Osteoblast (primary cell): Measurements from ENCODE around the gene HDAC9. TPM values are rescaled to one million over a fixed set of nuclear protein-coding genes. Genes with fewer than 3 reads are reported as not detected.
A peak's percentile ranks its signal among the peaks of the same experiment; 100 is the strongest.

Source experiments
- DNase-seq: peaks from one replicate; pipeline ENCODE4 v3.0.0; 2011; ENCODE audit warnings: low spot score, mixed read lengths; ENCODE audit not compliant: insufficient read length; ENCODE audit errors: missing footprints
- H2AFZ ChIP-seq: 2 replicates; pipeline ENCODE4 v1.6.0; 2011; ENCODE audit warnings: mild to moderate bottlenecking, low read length
- H3K27ac ChIP-seq: 2 replicates; pipeline ENCODE4 v1.5.1; 2011; ENCODE audit warnings: mild to moderate bottlenecking, low read depth, low read length, moderate library complexity
- H3K27me3 ChIP-seq: 2 replicates; pipeline ENCODE4 v1.6.0; 2012; ENCODE audit warnings: mild to moderate bottlenecking, control low read depth, inconsistent platforms, low read length, moderate library complexity; ENCODE audit not compliant: insufficient read depth
- H3K36me3 ChIP-seq: 2 replicates; pipeline ENCODE4 v1.5.1; 2011; ENCODE audit warnings: mild to moderate bottlenecking, low read length, control low read depth, moderate library complexity; ENCODE audit not compliant: insufficient read depth
- H3K4me1 ChIP-seq: 2 replicates; pipeline ENCODE4 v1.5.1; 2011; ENCODE audit warnings: mild to moderate bottlenecking, low read length, control low read depth, moderate library complexity; ENCODE audit not compliant: insufficient read depth
- H3K4me2 ChIP-seq: 2 replicates; pipeline ENCODE4 v1.6.0; 2011; ENCODE audit warnings: mild to moderate bottlenecking, low read length; ENCODE audit not compliant: insufficient read depth
- H3K4me3 ChIP-seq: fragments of 200-600 bp; sonication (generic); 3 replicates; pipeline ENCODE4 v1.5.1; 2012; ENCODE audit warnings: mild to moderate bottlenecking, low read length, inconsistent platforms; ENCODE audit not compliant: insufficient read depth
- H3K79me2 ChIP-seq: 2 replicates; pipeline ENCODE4 v1.6.0; 2012; ENCODE audit warnings: mild to moderate bottlenecking, low read length, control low read depth, inconsistent platforms; ENCODE audit not compliant: insufficient read depth
- H3K9me3 ChIP-seq: 2 replicates; pipeline ENCODE4 v1.5.1; 2011; ENCODE audit warnings: low read depth, low read length, control low read depth
- H4K20me1 ChIP-seq: 2 replicates; pipeline ENCODE4 v1.6.0; 2012; ENCODE audit warnings: mild to moderate bottlenecking, low read length, control low read depth; ENCODE audit not compliant: insufficient read depth
- CTCF ChIP-seq: IDR thresholded peaks from 2 replicates; pipeline ENCODE4 v1.5.1; 2011; ENCODE audit warnings: mild to moderate bottlenecking, low read depth, low read length, moderate library complexity; ENCODE audit errors: extremely low read depth
- total RNA-seq: library from RNA; depleted of rRNA; stranded (reverse); fragments of >200 nt; gene quantifications from 2 replicates; pipeline ENCODE4 v1.2.3, GENCODE V29; 2012

HDAC9 gene
- total RNA-seq, 1 donor: 21.7 TPM

- H3K27me3 ChIP-seq: no peaks in the 10 kb centered on the region
- no peak overlapping the region for H2AFZ ChIP-seq
- DNase-seq: no peak
- H4K20me1 ChIP-seq: no peaks in the 10 kb centered on the region
- no peak overlapping the region for H3K4me3 ChIP-seq
- peaks cover 3% of the 10 kb centered on the region for H3K79me2 ChIP-seq
- no peaks in the 10 kb centered on the region for H3K9me3 ChIP-seq
- H3K36me3 ChIP-seq: no peaks in the 10 kb centered on the region
- H3K4me2 ChIP-seq: no peak overlapping the region
- H3K4me1 ChIP-seq: peaks cover 3% of the 10 kb centered on the region
- H3K27ac ChIP-seq: no peak overlapping the region
- TF ChIP-seq CTCF: no peak
Measured at GRCh38 chr7:18547509-18548187, 52.1 kb downstream of the HDAC9 start.

GRCh38 chr7:18548534-18548933 is 53.0 kb downstream of the HDAC9 start:
- no peak for DNase-seq
- no peaks in the 10 kb centered on the region for H3K36me3 ChIP-seq
- H3K27me3 ChIP-seq: no peaks in the 10 kb centered on the region
- H3K9me3 ChIP-seq: no peaks in the 10 kb centered on the region
- H3K4me2 ChIP-seq: no peak overlapping the region
- no peak overlapping the region for H2AFZ ChIP-seq
- H3K79me2 ChIP-seq: peaks cover 3% of the 10 kb centered on the region
- no peak overlapping the region for H3K4me3 ChIP-seq
- TF ChIP-seq CTCF: no peak
- no peaks in the 10 kb centered on the region for H4K20me1 ChIP-seq
- peaks cover 12% of the 10 kb centered on the region for H3K4me1 ChIP-seq
- no peak overlapping the region for H3K27ac ChIP-seq

- no peak for TF ChIP-seq CTCF
- no peak overlapping the region for H3K27ac ChIP-seq
- H3K4me3 ChIP-seq: no peak overlapping the region
- no peaks in the 10 kb centered on the region for H3K27me3 ChIP-seq
- no peak overlapping the region for H3K4me2 ChIP-seq
- no peaks in the 10 kb centered on the region for H4K20me1 ChIP-seq
- peaks cover 2% of the 10 kb centered on the region for H3K79me2 ChIP-seq
- H2AFZ ChIP-seq: no peak overlapping the region
- DNase-seq: no peak
- no peaks in the 10 kb centered on the region for H3K36me3 ChIP-seq
- peaks cover 23% of the 10 kb centered on the region for H3K4me1 ChIP-seq
- H3K9me3 ChIP-seq: no peaks in the 10 kb centered on the region
Measured at GRCh38 chr7:18550574-18550973, 55.0 kb downstream of the HDAC9 start.

- Histone ChIP-seq H4K20me1 (no peaks in the 10 kb centered on the region), H3K36me3 (no peaks in the 10 kb centered on the region), H3K27ac (no peak overlapping the region), H3K9me3 (no peaks in the 10 kb centered on the region), H3K4me1 (peaks cover 23% of the 10 kb centered on the region), H3K79me2 (peaks cover 2% of the 10 kb centered on the region), H2AFZ (no peak overlapping the region), H3K27me3 (no peaks in the 10 kb centered on the region), H3K4me2 (peak overlapping the region; percentile 22), H3K4me3 (no peak overlapping the region)
- peak; percentile 53 for DNase-seq
- no peak for TF ChIP-seq CTCF
Measured at GRCh38 chr7:18552316-18552916, 56.9 kb downstream of the HDAC9 start.
